HG03342 (cell line): ENCODE results near the gene CIAO3.
"Not testable (repeated sequence)": the region's sequence is repeated elsewhere in the genome, so short reads cannot be mapped to it uniquely, and the experiment has no call there.

Experiments
- ATAC-seq: cut with Tn5 transposase; IDR thresholded peaks from one replicate; pipeline ENCODE4 v1.9.1; 2021; ENCODE audit warnings: mild to moderate bottlenecking, moderate library complexity; ENCODE audit not compliant: unreplicated experiment

Gene CIAO3

GRCh38 chr16:760545-761343 is 19.9 kb upstream of the CIAO3 start, which contains the start of gene MSLN:
MSLN (plus strand) TSS chr16:760734; CDS start chr16:762681, 1,947 bp downstream.
- ATAC-seq = no peak

- no peak for ATAC-seq
Measured at GRCh38 chr16:760065-760464, 19.3 kb upstream of the CIAO3 start.

GRCh38 chr16:759110-759910 is 18.5 kb upstream of the CIAO3 start:
- ATAC-seq = no peak

GRCh38 chr16:756428-756827 is 15.6 kb upstream of the CIAO3 start:
- no peak for ATAC-seq

- no peak for ATAC-seq
Measured at GRCh38 chr16:754656-755055, 13.9 kb upstream of the CIAO3 start.

- ATAC-seq = not testable (repeated sequence)
Measured at GRCh38 chr16:754121-754607, 13.4 kb upstream of the CIAO3 start.

GRCh38 chr16:752007-752312 is 11.2 kb upstream of the CIAO3 start:
- no peak for ATAC-seq

GRCh38 chr16:751152-752006 is 10.6 kb upstream of the CIAO3 start:
- no peak for ATAC-seq

GRCh38 chr16:750485-750884 is 9.7 kb upstream of the CIAO3 start:
- no peak for ATAC-seq

GRCh38 chr16:749010-749409 is 8.2 kb upstream of the CIAO3 start:
- ATAC-seq = no peak

- ATAC-seq = no peak
Measured at GRCh38 chr16:747978-748746, 7.4 kb upstream of the CIAO3 start.

GRCh38 chr16:746637-747036 is 5.8 kb upstream of the CIAO3 start:
- ATAC-seq = no peak

GRCh38 chr16:745739-746138 is 4.9 kb upstream of the CIAO3 start:
- ATAC-seq = no peak

- no peak for ATAC-seq
Measured at GRCh38 chr16:743794-744500, 3.1 kb upstream of the CIAO3 start.

- not testable (repeated sequence) for ATAC-seq
Measured at GRCh38 chr16:742894-743293, 2.1 kb upstream of the CIAO3 start.

- ATAC-seq = no peak
Measured at GRCh38 chr16:741986-742629, 1.3 kb upstream of the CIAO3 start.

- ATAC-seq = no peak
Measured at GRCh38 chr16:740459-740763, 386 bp downstream of the CIAO3 start.

- ATAC-seq = no peak
Measured at GRCh38 chr16:739560-740458, 988 bp downstream of the CIAO3 start.
